Measurements from ENCODE around the gene ZNF660. TPM values are rescaled to one million over a fixed set of nuclear protein-coding genes. Genes with fewer than 3 reads are reported as not detected.
A peak's percentile ranks its signal among the peaks of the same experiment; 100 is the strongest.

ZNF660 gene
- total RNA-seq, 2 donors from 2014 or later, result 2.4 to 2.9 TPM

DNA sequence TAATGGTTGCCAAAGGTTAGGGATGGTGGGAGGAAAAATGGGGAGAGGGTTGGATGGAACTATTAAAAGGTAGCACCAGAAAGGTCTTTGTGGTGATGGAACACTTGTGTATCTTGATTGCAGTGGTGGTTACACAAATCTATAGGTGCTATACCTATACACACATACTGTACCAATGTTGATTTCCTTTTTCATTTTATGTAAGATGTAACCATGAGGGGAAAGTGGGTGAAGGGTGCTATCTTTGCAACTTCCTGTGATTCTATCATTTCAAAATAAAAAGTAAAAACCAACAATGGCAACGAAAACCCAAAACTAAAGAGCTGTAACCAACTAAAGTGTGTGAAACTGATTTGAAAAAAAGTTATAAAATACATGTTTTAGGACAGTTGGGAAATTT lies 63.0 kb downstream of the ZNF660 start:
- TF ChIP-seq POLR2AphosphoS5 (IDR thresholded peaks at IDR 0.05) (no peak), POLR2A (IDR thresholded peaks at IDR 0.05) (no peak)
- TF ChIP-seq, protein P1, sequence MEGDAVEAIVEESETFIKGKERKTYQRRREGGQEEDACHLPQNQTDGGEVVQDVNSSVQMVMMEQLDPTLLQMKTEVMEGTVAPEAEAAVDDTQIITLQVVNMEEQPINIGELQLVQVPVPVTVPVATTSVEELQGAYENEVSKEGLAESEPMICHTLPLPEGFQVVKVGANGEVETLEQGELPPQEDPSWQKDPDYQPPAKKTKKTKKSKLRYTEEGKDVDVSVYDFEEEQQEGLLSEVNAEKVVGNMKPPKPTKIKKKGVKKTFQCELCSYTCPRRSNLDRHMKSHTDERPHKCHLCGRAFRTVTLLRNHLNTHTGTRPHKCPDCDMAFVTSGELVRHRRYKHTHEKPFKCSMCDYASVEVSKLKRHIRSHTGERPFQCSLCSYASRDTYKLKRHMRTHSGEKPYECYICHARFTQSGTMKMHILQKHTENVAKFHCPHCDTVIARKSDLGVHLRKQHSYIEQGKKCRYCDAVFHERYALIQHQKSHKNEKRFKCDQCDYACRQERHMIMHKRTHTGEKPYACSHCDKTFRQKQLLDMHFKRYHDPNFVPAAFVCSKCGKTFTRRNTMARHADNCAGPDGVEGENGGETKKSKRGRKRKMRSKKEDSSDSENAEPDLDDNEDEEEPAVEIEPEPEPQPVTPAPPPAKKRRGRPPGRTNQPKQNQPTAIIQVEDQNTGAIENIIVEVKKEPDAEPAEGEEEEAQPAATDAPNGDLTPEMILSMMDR (IDR thresholded peaks at IDR 0.05), result no peak
- Histone ChIP-seq H3K36me3 (peaks cover 4 to 5% of the 10 kb centered on the region in 2 donors), H3K4me1 (replicated peaks) (no peaks in the 10 kb centered on the region), H3K4me3 (no peak overlapping the region), H3K27me3 (replicated peaks; ENCODE audit: insufficient read depth) (no peaks in the 10 kb centered on the region), H3K9me3 (no peaks in the 10 kb centered on the region), H3K27ac (no peak overlapping the region)
- intact Hi-C loops (cut with DNase I), result no loop called here
- no peak for DNase-seq (ENCODE audit: low spot score)
- 93% methylated on average over 1 of the region's 1 CpG for WGBS

GRCh38 chr3:44648564-44649229 lies 63.9 kb downstream of the ZNF660 start, which contains the start of gene ZNF35:
ZNF35 (plus strand) TSS chr3:44648732; CDS start chr3:44651068, 2,336 bp downstream.
- intact Hi-C loops (cut with DNase I), result no loop called here
- peak within 1 kb of the TSS; percentile 67 to 70 for H3K4me3 ChIP-seq
- H3K36me3 ChIP-seq, result peaks cover 0 to 10% of the 10 kb centered on the region in 2 donors
- no peaks in the 10 kb centered on the region for H3K27me3 ChIP-seq (replicated peaks; ENCODE audit: insufficient read depth)
- no peaks in the 10 kb centered on the region for H3K9me3 ChIP-seq
- peak within 1 kb of the TSS in 1 of 2 donors; percentile 39 for H3K27ac ChIP-seq
- TF ChIP-seq, protein P1 (IDR thresholded peaks at IDR 0.05), result no peak
- peak; percentile 74 for TF ChIP-seq POLR2AphosphoS5 (IDR thresholded peaks at IDR 0.05)
- under 1% methylated on average over 35 of the region's 37 CpGs for WGBS
- no peaks in the 10 kb centered on the region for H3K4me1 ChIP-seq (replicated peaks)
- DNase-seq (ENCODE audit: low spot score), result peak; percentile 69

Other genes starting within 250 kb of the ZNF660 start
- 10 to 100 TPM; 36.2 to 39.7 TPM for gene TCAIM, start 246.2 kb upstream of the ZNF660 start, total RNA-seq
- gene ZNF445, start 107.3 kb upstream of the ZNF660 start, total RNA-seq, result 10 to 100 TPM; 10.8 to 17.9 TPM
- gene ZKSCAN7, start 29.8 kb upstream of the ZNF660 start, total RNA-seq, result 10 to 100 TPM in 1 of 2 donors, 1 to 10 TPM in 1; 5.6 to 15.2 TPM
- gene ZNF197, start 40.1 kb downstream of the ZNF660 start, total RNA-seq, result 10 to 100 TPM; 16.9 to 20.6 TPM
- 10 to 100 TPM in 1 of 2 donors, 1 to 10 TPM in 1; 7.1 to 14.9 TPM for gene ZNF35, start 63.8 kb downstream of the ZNF660 start, total RNA-seq
- gene ZNF502, start 127.7 kb downstream of the ZNF660 start, total RNA-seq, result 1 to 10 TPM; 6.5 to 9.6 TPM
- gene ZNF501, start 144.7 kb downstream of the ZNF660 start, total RNA-seq, result 10 to 100 TPM in 1 of 2 donors, 1 to 10 TPM in 1; 9.7 to 23.6 TPM
- gene KIAA1143, start 176.7 kb downstream of the ZNF660 start, total RNA-seq, result 10 to 100 TPM; 23.6 to 24.4 TPM
- gene KIF15, start 176.8 kb downstream of the ZNF660 start, total RNA-seq, result 1 to 10 TPM in 1 of 2 donors, under 1 TPM in 1; 0.55 to 4.8 TPM

All from prostate gland (tissue), 2 donors.